HG02973 (cell line): ENCODE results near the gene ISM1.

ENCODE experiments used
- ATAC-seq: cut with Tn5 transposase; IDR thresholded peaks from one replicate; pipeline ENCODE4 v1.9.1; 2021; ENCODE audit warnings: moderate library complexity; ENCODE audit not compliant: unreplicated experiment

The ISM1 gene

GRCh38 chr20:13302647-13303450, 81.8 kb downstream of the ISM1 start:
- ATAC-seq: peak; percentile 84

DNA sequence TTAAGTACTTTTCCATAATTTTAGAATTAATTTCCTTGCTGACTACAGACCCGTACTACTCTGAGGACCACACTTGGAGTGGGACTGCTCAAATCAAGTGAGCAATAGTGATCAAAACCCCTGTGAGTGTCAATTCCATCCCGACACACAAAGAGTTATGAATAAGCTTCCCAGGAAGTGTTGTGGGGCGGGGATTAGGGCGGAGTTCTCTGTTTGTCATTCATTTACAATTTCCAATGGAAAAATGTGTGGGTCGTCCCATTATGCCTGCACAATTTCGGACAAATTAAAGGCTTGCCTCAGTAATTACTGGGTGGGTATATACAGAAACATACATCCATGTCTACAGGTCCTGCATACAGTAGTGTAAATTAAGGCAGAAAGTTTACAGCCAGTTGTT, 84.2 kb downstream of the ISM1 start:
- no peak for ATAC-seq

DNA sequence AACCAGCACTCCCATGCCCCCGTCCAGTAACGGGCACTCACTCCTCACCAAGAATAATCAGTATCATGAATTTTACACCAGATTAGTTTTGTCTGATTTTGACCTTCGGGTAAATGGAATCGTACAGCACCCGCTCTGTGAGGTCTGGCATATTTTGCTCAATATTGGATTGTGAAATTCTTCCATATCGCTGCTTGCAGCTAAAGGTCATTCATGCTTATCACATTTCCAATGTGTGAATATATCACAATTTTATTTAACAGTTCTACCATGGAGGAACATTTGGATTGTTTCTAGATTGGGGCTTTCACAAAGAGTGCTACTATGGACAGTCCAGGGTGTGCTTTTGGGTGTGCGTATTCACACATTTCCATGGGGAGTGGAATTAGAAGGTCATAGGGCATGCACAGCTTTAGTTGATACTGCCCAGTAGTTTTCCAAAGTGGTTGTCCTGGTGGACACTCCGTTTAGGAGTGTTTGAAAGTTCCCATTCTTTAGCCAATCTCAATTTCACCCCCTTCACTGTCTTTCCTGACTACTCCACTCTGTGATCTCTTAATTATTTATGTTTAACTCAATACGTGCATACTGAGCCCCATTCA, 86.6 kb downstream of the ISM1 start:
- ATAC-seq: no peak

DNA sequence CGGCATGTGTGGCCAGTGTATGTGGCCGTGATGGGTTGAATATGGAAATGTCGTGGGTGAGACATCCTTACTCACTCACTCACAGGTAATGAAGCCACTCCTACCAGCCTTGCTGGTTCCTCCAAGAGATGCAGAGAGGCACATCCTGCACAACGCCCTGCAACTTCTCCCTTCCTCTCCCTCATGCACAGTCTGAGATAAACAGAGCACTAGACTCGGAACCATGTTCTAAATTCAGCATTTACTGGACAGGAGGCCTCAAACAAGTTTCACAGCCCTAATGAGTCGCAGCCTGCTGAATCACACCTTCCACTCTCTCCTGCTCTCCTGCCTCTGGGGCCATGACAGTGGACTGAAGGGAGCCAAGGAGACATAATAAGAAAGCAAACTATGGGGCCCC, 91.2 kb downstream of the ISM1 start:
- no peak for ATAC-seq

DNA sequence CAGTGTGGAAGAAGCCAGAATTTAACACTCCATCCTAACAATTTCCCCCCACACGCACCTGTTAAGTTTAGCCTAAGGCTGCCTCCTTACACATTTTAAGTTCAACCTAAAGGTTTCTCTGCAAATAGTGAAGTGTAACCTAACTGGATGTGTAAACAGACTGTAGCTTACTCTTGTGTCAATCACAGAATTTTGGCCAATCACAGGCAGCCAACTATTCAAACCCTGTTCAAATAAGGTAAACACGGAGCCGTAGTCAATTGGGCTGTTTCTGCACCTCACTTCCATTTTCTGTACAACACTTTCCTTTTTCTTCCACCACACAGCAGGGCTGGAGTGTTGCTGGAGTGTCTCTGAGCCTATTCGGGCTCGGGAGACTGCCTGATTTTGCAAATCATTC, 92.1 kb downstream of the ISM1 start:
- ATAC-seq: no peak

- no peak for ATAC-seq
Measured at GRCh38 chr20:13317439-13317838, 96.4 kb downstream of the ISM1 start.

DNA sequence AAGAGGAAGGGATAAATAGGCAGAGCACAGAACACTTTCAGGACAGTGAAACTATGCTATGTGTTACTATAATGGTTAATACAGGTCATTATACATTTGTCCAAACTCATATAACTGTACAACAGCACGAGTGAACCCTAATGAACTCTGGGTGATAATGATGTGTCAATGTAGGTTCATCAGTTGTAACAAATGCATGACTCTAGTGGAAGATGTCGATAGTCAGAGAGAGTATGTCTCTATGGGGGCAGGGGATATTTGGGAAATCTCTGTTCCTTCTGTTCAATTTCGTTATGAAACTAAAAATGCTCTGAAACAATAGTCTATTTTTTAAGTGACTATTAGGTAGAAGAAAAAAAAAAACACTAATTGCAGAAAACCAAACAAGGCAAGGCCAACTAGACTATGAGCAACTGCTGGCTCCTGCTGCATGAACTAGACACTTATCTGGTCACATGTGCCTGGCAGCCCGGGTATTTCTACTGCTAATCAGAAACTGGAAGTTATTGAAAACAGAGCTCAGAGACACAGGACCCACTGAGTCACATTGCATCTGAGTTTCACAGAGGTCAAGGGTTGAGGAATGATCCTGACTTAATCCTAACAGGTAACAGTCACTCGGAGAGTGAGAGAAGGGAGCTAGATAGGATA, 97.9 kb downstream of the ISM1 start:
- ATAC-seq: no peak

DNA sequence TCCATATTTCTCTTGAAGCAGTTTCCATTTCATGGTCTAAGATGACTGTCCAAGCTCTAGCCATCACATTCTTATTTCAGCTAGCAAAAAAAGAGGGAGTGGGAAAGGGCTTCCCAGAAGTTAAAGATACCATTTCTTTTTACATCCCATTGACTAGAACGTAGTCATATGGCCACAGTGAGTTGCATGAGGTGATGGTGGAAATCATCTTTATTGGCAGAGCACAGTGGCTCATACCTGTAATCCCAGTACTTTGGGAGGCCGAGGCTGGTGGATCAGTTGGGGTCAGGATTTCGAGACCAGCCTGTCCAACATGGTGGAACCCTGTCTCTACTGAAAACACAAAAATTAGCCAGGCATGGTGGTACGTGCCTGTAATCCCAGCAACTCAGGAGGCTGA, 99.6 kb downstream of the ISM1 start:
- no peak for ATAC-seq

DNA sequence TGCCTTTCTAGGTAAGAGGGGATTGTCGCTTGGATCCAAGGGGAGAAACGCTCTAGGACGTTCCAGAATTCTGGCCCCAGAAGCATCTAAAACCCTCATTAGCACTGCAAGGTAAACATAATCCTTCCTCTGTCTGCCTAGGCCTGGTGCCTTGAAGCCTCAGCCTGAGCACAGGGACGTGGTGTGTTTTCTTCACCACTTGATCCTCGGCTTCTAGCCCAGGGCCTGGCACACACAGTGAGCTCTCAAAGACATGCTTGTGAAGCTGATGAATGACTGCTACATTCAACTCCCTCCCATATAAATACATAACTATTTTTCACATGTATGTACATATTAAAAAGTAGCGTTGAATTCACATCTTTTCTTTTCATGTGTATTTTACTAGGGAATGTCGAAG, 100.3 kb downstream of the ISM1 start:
- ATAC-seq: no peak

GRCh38 chr20:13322198-13322597, 101.1 kb downstream of the ISM1 start:
- no peak for ATAC-seq

DNA sequence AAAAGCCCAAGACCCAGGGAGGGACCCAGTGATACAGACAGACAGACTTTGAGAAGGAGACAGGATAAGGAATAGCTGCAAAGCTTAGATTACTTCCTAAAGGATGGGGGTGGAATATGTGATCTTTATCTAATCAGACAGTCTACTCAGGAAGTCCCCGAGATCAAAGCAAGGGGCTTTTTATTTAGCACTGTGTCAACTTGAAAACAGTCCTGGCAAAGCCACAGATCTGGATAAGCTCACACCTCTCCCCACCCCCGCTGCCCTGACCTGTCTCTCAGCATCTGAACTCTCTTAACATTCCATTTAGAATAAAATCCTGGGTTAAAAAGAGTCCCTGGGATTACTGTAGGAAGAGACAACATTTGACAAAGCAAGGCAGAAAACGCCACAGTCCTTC, 101.5 kb downstream of the ISM1 start:
- no peak for ATAC-seq

GRCh38 chr20:13325033-13325432, 104.0 kb downstream of the ISM1 start:
- ATAC-seq: no peak

DNA sequence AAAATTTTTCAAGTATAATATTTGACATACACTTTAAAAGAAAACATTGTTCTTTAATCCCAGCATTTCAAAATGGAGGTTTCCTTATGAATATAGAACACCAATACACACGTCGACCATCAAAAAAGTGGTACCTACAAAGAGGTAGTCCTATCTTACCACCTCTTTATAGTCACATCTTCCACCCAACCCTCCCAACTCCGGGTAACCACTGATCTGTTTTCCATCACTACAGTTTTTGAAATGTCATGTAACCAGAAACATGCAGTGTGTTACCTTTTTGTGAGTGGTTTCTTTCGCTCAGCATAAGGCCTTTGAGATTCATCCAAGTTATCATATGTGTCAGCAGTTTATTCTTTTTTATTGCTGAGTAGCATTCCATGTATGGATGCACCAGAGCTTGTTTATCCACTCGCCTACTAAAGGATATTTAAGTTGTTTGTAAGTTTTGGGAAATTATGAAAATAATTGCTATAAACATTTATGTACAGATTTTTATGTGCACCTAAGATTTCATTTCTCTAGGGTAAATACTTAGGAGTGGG, 104.8 kb downstream of the ISM1 start:
- no peak for ATAC-seq

- ATAC-seq: no peak
Measured at GRCh38 chr20:13331536-13331935, 110.5 kb downstream of the ISM1 start.

DNA sequence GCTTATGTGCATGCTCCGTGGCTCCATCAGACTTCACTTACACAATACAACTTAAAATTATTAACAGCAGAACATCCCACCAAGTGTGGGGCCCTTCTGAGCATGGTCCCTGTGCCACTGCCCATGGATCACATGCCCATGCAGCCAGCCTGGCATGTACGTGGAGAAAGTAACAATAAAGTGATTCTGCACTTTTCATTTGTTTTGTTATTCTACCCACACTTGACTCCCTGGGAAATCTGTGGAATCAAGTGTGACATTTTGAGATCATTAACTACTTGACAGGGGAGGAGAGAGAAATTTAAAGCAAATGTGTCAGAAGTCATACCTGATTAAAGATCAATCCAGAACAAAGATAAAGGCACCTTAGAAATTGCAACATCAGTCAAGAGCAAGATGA, 112.0 kb downstream of the ISM1 start:
- no peak for ATAC-seq

DNA sequence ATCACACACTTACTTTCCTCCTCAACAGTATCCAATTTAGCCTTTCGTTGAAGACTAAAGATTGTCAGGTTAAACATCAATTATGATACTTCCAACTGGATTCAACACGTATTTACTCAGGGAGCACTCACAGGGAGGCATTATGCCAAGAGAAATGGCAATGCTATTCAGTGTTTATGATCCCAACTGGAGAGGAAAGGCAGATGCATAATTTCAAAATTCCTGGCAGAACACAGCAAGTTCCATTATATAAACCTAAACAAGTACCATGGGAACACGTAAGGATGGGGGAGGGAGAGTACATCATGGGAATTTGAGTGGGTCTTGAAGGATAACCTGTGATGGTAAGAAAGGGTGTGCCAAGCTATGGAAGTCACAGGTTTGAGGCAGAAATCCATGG, 112.7 kb downstream of the ISM1 start:
- no peak for ATAC-seq

DNA sequence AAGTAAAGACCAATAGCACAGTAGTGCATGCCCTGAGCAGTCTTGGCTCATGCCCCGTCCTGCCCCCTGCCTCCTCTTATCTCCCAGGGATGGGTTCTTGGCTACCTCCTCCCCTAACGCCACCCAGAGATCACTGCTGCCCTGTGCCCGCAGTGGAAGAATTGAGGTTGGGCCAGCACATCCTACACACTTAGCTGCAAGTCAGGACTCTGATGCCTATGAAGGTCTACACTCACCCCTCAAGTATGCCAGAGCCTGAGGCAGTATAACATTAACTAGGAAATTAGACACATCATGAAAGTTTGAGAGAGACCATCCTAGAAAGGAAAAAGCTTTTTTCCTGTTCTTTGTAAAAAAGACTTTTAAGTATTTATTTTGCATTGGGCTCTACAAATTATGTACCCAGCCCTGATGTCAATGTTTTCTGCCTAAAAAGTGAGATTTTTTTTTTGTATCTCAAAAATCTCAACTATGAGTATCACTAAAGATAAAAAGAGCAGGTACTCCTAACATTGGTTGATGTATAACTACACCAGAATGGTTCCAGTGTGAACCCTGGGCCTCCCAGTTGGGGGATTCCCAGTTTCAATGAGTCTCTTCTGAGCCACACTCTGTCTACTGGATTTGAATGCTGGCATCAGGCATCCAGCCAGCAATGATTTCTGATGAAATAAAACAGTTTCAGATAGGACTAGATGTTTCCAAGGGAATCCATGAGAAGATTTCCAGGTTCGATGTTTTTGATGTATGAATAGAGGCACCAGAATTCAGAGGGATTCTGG, 115.4 kb downstream of the ISM1 start:
- no peak for ATAC-seq

GRCh38 chr20:13337090-13337784, 116.2 kb downstream of the ISM1 start:
- ATAC-seq: no peak

DNA sequence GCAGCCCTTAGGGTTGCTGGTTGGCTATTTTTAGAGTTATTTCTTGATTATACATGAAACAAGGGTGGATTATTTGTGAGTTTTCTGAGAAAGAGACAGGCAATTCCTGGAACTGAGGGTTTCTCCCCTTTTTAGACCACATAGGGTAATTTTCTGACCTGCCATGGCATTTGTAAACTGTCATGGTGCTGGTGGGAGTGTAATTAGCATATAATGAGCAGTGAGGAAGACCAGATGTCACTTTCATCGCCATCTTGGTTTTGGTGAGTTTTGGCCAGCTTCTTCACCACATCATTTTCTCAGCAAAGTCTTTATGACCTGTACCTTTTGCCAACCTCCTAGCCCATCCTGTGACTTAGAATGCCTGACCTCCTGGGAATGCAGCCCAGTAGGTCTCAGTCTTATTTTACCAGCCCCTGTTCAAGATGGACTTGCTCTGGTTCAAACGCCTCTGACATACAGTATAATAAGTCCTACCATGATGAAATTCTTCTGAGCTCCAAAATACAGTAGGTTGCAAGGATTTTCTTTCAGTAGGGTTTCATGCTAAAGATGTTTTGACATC, 117.1 kb downstream of the ISM1 start:
- ATAC-seq: no peak

DNA sequence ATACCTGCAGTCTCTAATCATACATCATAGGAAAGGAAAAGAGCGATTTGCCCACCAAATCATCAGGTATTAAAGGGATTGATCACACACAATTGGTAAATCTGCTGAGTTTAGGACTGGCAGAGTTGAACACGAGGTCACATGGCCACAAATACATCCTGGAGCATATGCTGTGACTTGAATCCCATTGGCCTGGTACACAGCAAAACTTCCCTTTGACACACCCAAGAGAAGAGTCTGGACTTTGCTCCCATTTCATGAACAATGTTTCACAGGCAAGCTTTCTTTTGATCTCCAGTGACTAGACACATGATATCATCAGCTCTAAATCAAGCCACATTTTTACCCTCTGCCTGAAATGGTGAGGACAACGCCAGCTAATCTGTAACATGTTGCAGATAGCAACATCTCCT, 117.9 kb downstream of the ISM1 start:
- ATAC-seq: no peak
